Activated CD4-positive, CD25-positive, alpha-beta regulatory T cell treated with anti-CD3 and anti-CD28 coated beads, Interleukin-2, amount 50 U/mL, for 24 hours (primary cell): ENCODE results near the gene EP400.

ENCODE experiments used
- ATAC-seq, 2 donors: fragments of 150-1000 bp; cut with Tn5 transposase; one replicate each; pipeline ENCODE4 v1.10.0; 2021; ENCODE audit warnings: mild to moderate bottlenecking in 1 of 2, moderate library complexity in 1 of 2

The EP400 gene

GRCh38 chr12:131990066-131990979, 40.6 kb downstream of the EP400 start:
- no peak for ATAC-seq

- ATAC-seq: no peak
Observed at GRCh38 chr12:131990980-131991305, 41.2 kb downstream of the EP400 start.

- no peak for ATAC-seq
Observed at GRCh38 chr12:131991816-131992430, 42.2 kb downstream of the EP400 start.

- ATAC-seq: no peak
Observed at GRCh38 chr12:131994589-131994988, 44.8 kb downstream of the EP400 start.

GRCh38 chr12:132000286-132000872, 50.6 kb downstream of the EP400 start:
- no peak for ATAC-seq

- ATAC-seq: no peak
Observed at GRCh38 chr12:132003846-132004245, 54.1 kb downstream of the EP400 start.

GRCh38 chr12:132004946-132005345, 55.2 kb downstream of the EP400 start:
- ATAC-seq: no peak

- no peak for ATAC-seq
Observed at GRCh38 chr12:132006056-132006680, 56.4 kb downstream of the EP400 start.

- no peak for ATAC-seq
Observed at GRCh38 chr12:132007041-132007440, 57.3 kb downstream of the EP400 start.

GRCh38 chr12:132009336-132009859, 59.7 kb downstream of the EP400 start:
- ATAC-seq: no peak

GRCh38 chr12:132012919-132013568, 63.3 kb downstream of the EP400 start:
- no peak for ATAC-seq

- no peak for ATAC-seq
Observed at GRCh38 chr12:132014092-132014914, 64.6 kb downstream of the EP400 start.

- no peak for ATAC-seq
Observed at GRCh38 chr12:132014915-132015280, 65.2 kb downstream of the EP400 start.

- no peak for ATAC-seq
Observed at GRCh38 chr12:132015686-132016430, 66.1 kb downstream of the EP400 start.

GRCh38 chr12:132018193-132018916, 68.6 kb downstream of the EP400 start:
- ATAC-seq: no peak

GRCh38 chr12:132019891-132020290, 70.1 kb downstream of the EP400 start:
- ATAC-seq: no peak

GRCh38 chr12:132020292-132020691, 70.5 kb downstream of the EP400 start:
- ATAC-seq: no peak

- no peak for ATAC-seq
Observed at GRCh38 chr12:132021031-132021871, 71.5 kb downstream of the EP400 start.

GRCh38 chr12:132021965-132022364, 72.2 kb downstream of the EP400 start:
- ATAC-seq: no peak
